Loucy (cell line): Measurements from ENCODE around the gene SKOR1.
A peak's percentile ranks its signal among the peaks of the same experiment; 100 is the strongest.

Source experiments
- H2AFZ ChIP-seq: fragments of 200-600 bp; sonication (generic); 2 replicates; pipeline ENCODE4 v1.6.0; 2016; ENCODE audit warnings: antibody characterized with exemption, mild to moderate bottlenecking, low read length, moderate library complexity
- H3F3A ChIP-seq: fragments of 200-600 bp; 2 replicates; pipeline ENCODE4 v1.6.0; 2016; ENCODE audit warnings: antibody characterized with exemption, low read depth, mild to moderate bottlenecking
- H3K27me3 ChIP-seq: fragments of 200-600 bp; sonication (generic); 2 replicates; pipeline ENCODE4 v1.6.1; 2014; ENCODE audit warnings: low read length, mild to moderate bottlenecking; ENCODE audit not compliant: insufficient read depth, poor library complexity, severe bottlenecking
- H3K36me3 ChIP-seq: fragments of 200-600 bp; sonication (generic); 2 replicates; pipeline ENCODE4 v1.6.1; 2016; ENCODE audit warnings: low read length; ENCODE audit not compliant: insufficient read depth
- H3K4me1 ChIP-seq: fragments of 200-600 bp; sonication (generic); 2 replicates; pipeline ENCODE4 v1.5.1; 2014; ENCODE audit warnings: low read length, mild to moderate bottlenecking; ENCODE audit not compliant: insufficient read depth, poor library complexity, severe bottlenecking
- H3K4me2 ChIP-seq: fragments of 200-600 bp; sonication (generic); 2 replicates; pipeline ENCODE4 v1.6.0; 2014; ENCODE audit warnings: antibody characterized with exemption, low read length, low read depth, mild to moderate bottlenecking; ENCODE audit not compliant: poor library complexity, severe bottlenecking
- H3K4me3 ChIP-seq: fragments of 200-600 bp; sonication (generic); 2 replicates; pipeline ENCODE4 v1.5.1; 2014; ENCODE audit warnings: low read length, mild to moderate bottlenecking, mixed read lengths; ENCODE audit not compliant: poor library complexity, severe bottlenecking
- H3K79me2 ChIP-seq: fragments of 200-600 bp; sonication (generic); 2 replicates; pipeline ENCODE4 v1.6.1; 2014; ENCODE audit warnings: low read length; ENCODE audit not compliant: insufficient read depth
- H3K9ac ChIP-seq: fragments of 200-600 bp; sonication (generic); 2 replicates; pipeline ENCODE4 v1.6.0; 2014; ENCODE audit warnings: mild to moderate bottlenecking, low read depth, low read length, moderate library complexity; ENCODE audit not compliant: poor library complexity, severe bottlenecking
- H3K9me2 ChIP-seq: fragments of 200-600 bp; sonication (generic); replicated peaks from 2 replicates; pipeline ENCODE4 v1.6.1; 2016; ENCODE audit warnings: low read depth, low read length, mixed read lengths
- H3K9me3 ChIP-seq: fragments of 200-600 bp; sonication (generic); 2 replicates; pipeline ENCODE4 v1.6.1; 2014; ENCODE audit warnings: mild to moderate bottlenecking, antibody characterized with exemption, low read length, low read depth; ENCODE audit not compliant: insufficient read depth
- H4K20me1 ChIP-seq: fragments of 200-600 bp; sonication (generic); 2 replicates; pipeline ENCODE4 v1.6.0; 2014; ENCODE audit warnings: antibody characterized with exemption, low read length, mild to moderate bottlenecking; ENCODE audit not compliant: insufficient read depth, poor library complexity, severe bottlenecking
- CTCF ChIP-seq: fragments of 200-600 bp; sonication (generic); conservative IDR thresholded peaks from 2 replicates; pipeline ENCODE4 v1.5.1; 2014; ENCODE audit warnings: mild to moderate bottlenecking, antibody characterized with exemption, low read length
- EZH2phosphoT487 ChIP-seq: fragments of 200-600 bp; IDR thresholded peaks from 2 replicates; pipeline ENCODE4 v1.6.1; 2018; ENCODE audit warnings: antibody characterized with exemption, mild to moderate bottlenecking, moderate library complexity, borderline replicate concordance

The SKOR1 gene

GRCh38 chr15:67822537-67823313 lies 2.6 kb upstream of the SKOR1 start:
- no peak for TF ChIP-seq CTCF
- no peak for TF ChIP-seq EZH2phosphoT487
- Histone ChIP-seq H3K9me2 (no peaks in the 10 kb centered on the region), H4K20me1 (no peaks in the 10 kb centered on the region), H3K27me3 (no peaks in the 10 kb centered on the region), H2AFZ (no peak overlapping the region), H3K9me3 (no peaks in the 10 kb centered on the region), H3K79me2 (no peaks in the 10 kb centered on the region), H3K9ac (no peak overlapping the region), H3K36me3 (no peaks in the 10 kb centered on the region), H3K4me3 (no peak overlapping the region), H3K4me2 (no peak overlapping the region), H3K4me1 (peaks cover 9% of the 10 kb centered on the region), H3F3A (no peaks in the 10 kb centered on the region)

- Histone ChIP-seq H3K4me3 (peak overlapping the region; percentile 80), H3K27me3 (no peaks in the 10 kb centered on the region), H4K20me1 (no peaks in the 10 kb centered on the region), H3K9ac (peak overlapping the region; percentile 69), H3K9me2 (no peaks in the 10 kb centered on the region), H3K4me1 (peaks cover 9% of the 10 kb centered on the region), H3K36me3 (no peaks in the 10 kb centered on the region), H2AFZ (peak overlapping the region; percentile 57; the same call in 1 of the 2 replicates), H3K9me3 (no peaks in the 10 kb centered on the region), H3K4me2 (peak overlapping the region; percentile 85), H3F3A (no peaks in the 10 kb centered on the region), H3K79me2 (no peaks in the 10 kb centered on the region)
- TF ChIP-seq EZH2phosphoT487 = no peak
- TF ChIP-seq CTCF = no peak
These were observed 1.8 kb upstream of the SKOR1 start for GRCh38 chr15:67823314-67824196.

GRCh38 chr15:67824197-67824968 lies 926 bp upstream of the SKOR1 start:
- Histone ChIP-seq H3K9me3 (no peaks in the 10 kb centered on the region), H4K20me1 (no peaks in the 10 kb centered on the region), H3K79me2 (no peaks in the 10 kb centered on the region), H3K27me3 (no peaks in the 10 kb centered on the region), H3K4me2 (peak overlapping the region; percentile 85), H3K36me3 (no peaks in the 10 kb centered on the region), H3K9me2 (no peaks in the 10 kb centered on the region), H3K9ac (peak overlapping the region; percentile 69), H3K4me1 (peaks cover 9% of the 10 kb centered on the region), H2AFZ (peak overlapping the region; percentile 57; the same call in 1 of the 2 replicates), H3F3A (no peaks in the 10 kb centered on the region), H3K4me3 (peak overlapping the region; percentile 80)
- no peak for TF ChIP-seq CTCF
